IPS-NIHi7 (cell line): Measurements from ENCODE around the gene CLDN3.

Source experiments
- DNase-seq: peaks from one replicate; pipeline ENCODE4 v3.0.0; 2012; ENCODE audit warnings: mixed read lengths; ENCODE audit errors: extremely low spot score

Gene CLDN3

GRCh38 chr7:73770860-73771670 lies 995 bp upstream of the CLDN3 start:
- DNase-seq: peak; percentile 67

DNA sequence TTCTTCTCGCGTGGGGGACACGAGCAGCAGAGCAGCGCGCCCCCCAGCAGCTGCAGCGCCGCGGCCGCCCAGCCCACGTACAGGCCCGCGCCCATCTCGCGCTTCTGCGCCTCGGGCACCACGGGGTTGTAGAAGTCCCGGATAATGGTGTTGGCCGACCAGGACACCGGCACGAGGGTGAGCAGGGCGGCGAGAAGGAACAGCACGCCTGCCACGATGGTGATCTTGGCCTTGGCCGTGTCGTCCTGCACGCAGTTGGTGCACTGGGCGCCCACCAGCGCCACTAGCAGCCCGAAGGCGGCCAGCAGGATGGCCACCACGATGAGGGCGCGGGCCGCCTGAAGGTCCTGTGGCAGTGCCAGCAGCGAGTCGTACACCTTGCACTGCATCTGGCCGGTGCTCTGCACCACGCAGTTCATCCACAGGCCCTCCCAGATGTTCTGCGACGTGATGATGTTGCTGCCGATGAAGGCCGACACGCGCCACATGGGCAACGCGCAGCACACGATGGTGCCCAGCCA lies 529 bp downstream of the CLDN3 start:
- no peak for DNase-seq

DNA sequence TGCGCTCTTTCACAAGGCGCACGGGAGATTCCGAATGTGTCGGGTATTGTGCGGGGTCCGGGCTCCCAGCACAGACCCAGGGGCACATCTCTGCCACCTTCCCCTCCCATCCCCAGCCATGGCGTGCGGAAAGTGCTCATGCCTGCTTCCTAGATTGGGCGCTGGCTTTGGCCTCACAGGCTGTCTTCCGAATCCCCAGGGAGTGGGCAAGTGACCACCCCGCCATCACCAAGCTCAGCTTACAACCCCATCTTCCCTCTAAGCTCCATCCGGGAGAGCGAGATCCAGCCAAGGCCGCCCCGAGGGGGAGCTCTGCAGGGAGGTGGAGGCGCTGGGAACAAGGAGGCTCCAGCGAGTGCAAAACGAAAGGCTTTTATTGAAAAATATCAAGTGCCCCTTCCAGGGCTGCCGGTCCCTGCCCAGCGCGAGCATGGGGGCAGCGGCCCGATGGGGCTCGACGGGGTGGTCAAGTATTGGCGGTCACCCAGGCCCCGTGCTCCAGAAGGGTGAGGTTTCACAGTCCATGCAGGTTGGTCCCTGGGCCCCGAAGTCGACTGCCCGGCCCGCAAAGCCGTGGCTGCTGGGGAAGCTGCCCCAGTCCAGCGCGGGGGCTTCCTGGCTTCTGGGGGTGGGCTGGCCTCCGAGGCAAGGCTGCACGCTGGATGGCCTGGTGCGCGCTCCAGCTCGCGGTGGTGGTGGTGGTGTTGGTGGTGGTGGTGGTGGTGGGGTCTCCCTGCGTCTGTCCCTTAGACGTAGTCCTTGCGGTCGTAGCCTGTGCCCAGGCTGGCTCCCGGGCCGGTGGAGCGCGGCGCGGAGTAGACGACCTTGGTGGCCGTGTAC lies 1.2 kb downstream of the CLDN3 start:
- DNase-seq: no peak

GRCh38 chr7:73766556-73767229 lies 3.4 kb downstream of the CLDN3 start:
- no peak for DNase-seq

DNA sequence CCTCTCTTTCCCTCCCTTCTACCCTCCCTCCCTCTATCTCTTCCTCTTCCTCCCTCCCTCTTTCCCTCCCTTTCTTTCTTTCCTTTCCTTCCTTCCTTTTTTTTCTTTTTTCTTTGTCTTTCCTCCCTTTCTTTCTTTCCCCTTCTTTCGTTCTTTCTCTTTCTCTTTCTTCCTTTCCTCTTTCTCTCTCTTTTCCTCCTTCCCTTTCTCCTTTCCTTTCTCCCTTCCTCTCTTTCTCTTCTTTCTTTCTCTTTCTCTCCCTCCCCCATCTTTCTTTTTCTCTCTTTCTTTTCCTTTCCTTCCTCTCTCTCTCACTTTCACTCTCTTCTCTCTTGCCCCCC lies 7.4 kb downstream of the CLDN3 start:
- DNase-seq: no peak

- DNase-seq: peak; percentile 60
Measured at GRCh38 chr7:73761854-73762658, 8.0 kb downstream of the CLDN3 start.

DNA sequence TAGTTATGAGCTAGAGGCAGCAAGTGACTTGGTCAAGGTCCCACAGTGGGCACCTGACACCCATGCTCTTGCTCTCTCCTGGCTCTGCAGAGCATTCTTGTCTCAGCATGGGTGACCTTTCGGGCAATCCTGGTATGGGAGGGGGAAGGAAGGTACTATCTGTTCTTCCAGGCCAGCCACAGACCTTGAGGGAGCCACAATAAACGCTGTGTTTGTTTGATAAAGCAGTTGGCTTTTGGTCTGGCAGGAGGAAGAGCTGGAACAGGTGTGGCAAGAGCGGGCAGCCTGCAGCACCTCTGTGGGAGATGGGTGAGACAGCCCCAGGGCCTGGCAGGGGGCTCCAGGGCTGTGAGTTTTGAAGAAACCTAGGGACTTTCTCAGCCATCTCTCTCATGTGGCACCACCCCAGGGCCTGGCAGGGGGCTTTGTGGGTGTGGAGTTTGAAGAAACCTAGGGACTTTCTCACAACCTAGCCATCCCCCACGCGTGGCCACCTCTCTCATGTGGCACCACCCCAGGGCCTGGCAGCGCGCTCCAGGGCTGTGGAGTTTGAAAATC lies 11.4 kb downstream of the CLDN3 start:
- DNase-seq: no peak

DNA sequence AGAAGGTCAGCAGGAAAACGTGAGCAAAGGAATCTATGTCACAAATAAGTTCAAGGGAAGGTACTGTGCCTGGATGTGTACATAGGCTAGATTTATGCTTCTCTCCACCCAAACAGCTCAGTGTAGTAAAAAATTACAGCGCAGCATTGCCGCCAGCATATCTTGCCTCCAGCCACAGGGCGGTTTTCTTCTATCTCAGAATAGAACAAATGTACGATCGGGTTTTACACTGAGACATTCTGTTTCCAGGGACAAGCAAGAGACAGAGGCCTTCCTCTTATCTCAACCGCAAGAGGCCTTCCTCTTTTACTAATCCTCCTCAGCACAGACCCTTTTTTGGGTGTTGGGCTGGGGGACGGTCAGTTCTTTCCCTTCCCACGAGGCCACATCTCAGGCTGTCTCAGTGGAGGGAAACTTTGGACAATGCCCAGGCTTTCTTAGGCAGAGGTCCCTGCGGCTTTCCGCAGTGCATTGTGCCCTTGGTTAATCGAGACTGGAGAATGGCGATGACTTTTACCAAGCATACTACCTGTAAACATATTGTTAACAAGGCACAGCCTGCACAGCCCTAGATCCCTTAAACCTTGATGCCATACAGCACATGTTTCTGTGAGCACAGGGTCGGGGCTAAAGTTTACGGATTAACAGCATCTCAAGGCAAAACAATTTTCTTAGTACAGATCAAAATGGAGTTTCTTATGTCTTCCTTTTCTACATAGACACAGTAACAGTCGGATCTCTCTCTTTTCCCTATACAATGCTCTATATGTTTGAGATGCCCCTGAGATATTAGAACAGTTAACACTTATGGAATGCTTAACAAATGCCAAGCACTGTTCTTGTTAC lies 19.9 kb downstream of the CLDN3 start:
- DNase-seq: no peak

DNA sequence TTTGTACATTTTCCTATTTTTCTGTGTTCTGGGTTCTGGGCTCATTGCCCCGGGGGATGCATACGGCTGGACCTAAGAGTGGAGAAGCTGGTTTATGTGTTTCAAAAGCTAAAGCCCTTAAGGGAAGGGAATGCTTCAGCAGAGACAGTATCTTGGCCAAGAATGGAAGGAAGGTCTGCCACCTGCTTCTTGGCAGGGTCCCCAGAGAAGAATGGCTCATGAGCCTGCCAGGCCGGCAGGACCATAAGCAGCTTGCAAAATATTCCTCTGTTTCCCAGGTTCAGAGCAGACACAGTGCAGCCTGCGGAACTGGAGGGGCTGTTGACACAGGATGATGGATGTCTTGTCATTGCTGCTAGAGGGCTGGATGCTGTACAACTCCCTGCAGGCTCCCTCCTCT lies 23.7 kb downstream of the CLDN3 start:
- DNase-seq: no peak

DNA sequence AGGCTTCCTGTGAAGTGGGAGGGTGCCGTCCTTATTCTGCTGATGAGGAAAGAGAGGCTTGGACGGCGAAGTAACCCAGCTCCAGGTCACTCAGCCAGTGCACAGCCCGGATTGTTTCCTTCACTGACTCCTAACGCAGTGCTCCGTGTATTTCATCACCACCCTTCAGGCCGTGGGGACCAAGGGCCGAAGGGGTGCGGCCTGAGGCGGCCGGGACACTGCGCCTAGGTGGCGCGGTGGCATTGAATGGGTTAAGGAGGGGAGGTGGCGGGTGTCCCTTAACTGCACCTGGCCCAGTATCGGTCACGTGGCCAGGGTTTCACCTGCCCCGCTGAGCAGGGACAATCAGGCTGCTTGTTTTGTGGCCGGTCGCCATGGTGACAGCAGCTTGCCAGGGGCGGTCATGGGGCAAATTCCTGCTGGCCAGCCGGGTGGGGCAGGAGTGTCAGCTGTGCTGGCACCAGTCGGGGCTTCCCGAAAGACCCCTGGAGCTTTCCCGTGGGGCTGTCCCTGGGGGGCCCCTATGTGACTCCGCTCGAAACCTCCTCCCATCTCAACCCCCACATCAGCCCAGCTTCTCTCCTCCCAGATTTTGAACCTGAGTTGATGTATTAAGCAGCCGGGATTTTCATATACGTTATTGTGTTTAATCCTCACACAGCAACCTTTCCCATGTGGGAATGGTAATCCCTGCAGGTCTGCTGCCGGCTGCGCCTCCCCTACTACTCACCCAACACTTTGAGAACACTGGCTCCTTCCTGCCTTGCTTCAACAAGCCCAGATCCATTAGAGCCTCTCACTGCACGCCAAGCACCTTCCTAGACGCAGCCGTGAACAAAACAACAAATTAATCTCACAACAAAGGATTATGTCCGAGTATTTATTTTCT lies 27.1 kb downstream of the CLDN3 start:
- DNase-seq: peak; percentile 93

DNA sequence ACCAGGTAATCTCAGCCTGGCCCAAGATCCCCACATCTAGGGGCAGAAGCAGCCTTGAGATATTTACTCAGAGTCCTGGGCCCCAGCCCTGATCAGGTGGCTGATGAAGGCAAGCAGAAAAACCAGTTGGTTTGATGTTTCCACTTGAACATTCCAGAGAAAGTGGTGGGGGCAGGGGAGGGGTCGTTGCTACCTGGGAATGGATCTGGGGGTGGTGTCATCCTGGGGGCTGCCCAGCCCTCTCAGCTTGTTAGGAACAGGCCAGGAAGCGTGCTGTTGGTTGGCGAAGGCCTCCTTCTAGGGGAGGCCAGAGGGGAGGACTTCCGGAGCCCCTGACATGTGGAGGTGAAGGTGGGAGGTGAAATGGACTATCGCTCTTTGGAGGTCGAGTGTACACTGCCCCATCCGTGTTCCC lies 27.7 kb downstream of the CLDN3 start:
- peak; percentile 64 for DNase-seq

DNA sequence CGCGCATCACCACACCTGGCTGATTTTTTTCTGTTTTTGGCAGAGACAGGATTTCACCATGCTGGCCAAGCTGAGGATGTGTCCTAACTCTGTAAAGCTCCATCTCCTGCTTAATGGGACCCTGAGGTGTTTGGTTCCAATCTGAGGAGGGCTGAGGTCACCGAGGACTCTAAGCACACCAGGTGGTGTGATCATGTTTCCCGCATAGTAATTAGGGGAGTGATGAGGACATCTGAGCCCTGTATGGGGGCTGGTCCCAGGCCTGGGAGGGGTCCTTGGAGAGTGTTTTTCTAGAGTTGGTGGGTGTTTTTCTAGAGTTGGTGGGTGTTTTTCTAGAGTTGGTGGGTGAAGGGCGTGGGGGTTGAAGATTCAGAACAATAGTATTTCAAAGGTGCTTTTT lies 28.5 kb downstream of the CLDN3 start:
- no peak for DNase-seq

GRCh38 chr7:73740771-73741170 lies 29.3 kb downstream of the CLDN3 start:
- DNase-seq: no peak

GRCh38 chr7:73740212-73740611 lies 29.9 kb downstream of the CLDN3 start:
- no peak for DNase-seq

- no peak for DNase-seq
Measured at GRCh38 chr7:73739387-73739767, 30.7 kb downstream of the CLDN3 start.

DNA sequence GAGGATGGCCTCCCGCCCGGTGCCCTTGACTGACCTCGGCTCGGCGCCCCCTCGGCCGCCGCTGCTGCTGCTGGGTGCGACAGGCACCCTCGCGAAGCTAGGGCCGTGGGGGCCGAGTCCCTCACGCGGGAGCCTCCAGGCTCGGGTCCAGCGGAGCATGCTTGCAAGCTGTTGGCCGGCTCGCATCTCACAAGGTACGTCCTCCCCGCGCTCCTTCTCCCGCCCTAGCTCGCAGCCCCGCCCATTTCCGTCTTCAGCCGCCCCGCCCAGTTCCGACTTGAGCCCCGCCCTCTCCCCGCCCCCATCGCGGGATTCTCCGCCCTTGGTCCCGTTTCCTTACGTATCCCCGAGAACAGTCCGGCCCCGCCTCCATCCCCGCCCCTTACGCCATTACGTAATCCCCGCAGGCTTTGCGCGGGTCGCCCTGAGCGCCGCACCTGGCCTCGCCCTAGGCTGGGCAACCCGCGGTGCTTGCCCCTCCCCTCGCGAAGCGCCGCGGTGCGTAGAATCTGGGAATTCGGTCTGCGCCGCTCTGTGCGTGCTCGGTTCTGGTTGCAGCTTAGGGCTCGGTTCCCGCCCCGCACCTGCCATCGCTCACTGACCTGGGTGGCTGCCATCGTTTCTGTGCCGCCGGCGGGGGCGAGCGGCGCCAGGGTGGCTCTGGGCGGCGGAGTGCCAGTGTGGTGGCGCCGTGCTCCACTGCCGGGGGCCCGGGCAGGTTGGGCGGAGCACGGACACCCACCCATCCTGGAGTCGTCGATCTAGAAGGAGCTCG lies 31.3 kb downstream of the CLDN3 start, which contains the start of gene ABHD11:
ABHD11 (minus strand) TSS at position 191 of the 775 bp plus-strand sequence; CDS start at position 159, 32 bp downstream.
- peak; percentile 89 for DNase-seq

DNA sequence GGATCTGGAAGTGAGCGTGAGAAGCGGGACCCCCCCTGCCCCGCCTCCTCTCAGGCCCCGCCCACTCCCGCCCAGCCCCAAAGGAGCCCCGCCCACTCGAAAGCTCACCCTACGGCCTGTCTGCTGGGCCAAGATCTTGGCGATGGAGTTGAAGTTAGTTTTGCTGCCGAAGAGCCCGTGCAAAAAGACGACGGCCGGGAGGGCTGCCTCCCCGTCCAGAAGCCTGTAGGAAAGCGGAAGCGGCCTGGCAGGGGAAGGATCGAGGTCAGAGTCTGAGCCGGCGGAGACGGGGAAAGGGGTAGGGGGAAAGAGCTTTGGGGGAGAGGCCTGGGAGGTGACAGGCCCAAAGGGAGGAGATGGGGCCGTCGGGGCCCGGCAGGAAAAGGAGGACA lies 31.9 kb downstream of the CLDN3 start:
- peak; percentile 81 for DNase-seq

DNA sequence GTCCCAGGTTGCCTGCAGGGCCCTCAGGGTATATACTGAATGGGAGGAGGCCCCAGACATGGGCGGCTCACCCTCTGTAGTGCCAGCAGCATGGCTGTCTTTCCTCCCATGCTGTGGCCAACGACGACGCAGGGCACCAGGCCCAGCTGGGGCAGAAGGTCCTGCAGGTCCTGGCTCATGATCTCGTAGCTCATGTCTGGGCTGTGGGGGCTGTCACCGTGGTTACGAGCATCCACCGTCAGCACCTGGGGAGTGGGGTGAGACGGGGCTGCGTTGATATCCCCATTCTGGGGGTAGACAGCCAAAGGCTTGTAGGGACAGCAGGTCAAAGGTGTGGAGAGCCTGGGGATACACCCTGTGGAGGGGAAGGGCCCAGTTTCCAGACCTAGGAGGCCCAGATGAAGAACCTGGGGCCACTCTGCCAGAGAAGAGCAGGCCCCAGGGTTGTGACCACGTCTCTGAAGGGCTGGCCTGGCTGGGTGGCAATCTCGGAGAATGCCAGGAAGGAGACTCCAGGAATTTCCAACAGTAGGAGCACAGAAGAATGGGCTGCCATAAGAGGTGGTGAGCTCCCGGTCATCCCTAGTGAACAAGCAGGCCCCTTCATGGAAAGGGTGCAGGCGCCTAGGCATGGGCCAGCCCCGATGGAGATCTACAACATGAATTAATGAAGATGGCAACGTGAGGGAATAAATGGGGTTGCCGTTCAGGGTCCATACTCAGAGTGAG lies 32.4 kb downstream of the CLDN3 start:
- DNase-seq: no peak
